AG04450 (cell line): ENCODE data around the gene NXPH4. TPM values are rescaled to one million over a fixed set of nuclear protein-coding genes. Genes with fewer than 3 reads are reported as not detected.

Source experiments
- CTCF ChIA-PET: fragments of 300-600, 350-600 bp; formaldehyde crosslinking; extraction: SDS; loops from one replicate; lab custom pipeline; 2022; ENCODE audit warnings: antibody characterized with exemption, inconsistent platforms; lab: Charles Lee
- POLR2A ChIA-PET: fragments of 350-600 bp; formaldehyde crosslinking; extraction: SDS; loops from one replicate; lab custom pipeline; 2021; ENCODE audit warnings: antibody characterized with exemption, inconsistent platforms; lab: Yijun Ruan, JAX
- DNase-seq: peaks from one replicate; pipeline ENCODE4 v3.0.0-alpha.2; 2011; ENCODE audit warnings: low read depth, low spot score
- H3K27ac ChIP-seq: one replicate; pipeline ENCODE4 v1.5.1; 2012; ENCODE audit warnings: low read depth, low read length, control low read depth
- H3K27me3 ChIP-seq: one replicate; pipeline ENCODE4 v1.6.0; 2012; ENCODE audit warnings: low read length; ENCODE audit not compliant: control insufficient read depth, insufficient read depth
- H3K4me3 ChIP-seq: 2 replicates; pipeline ENCODE4 v1.5.1; 2011; ENCODE audit warnings: mild to moderate bottlenecking, low read depth, low read length, control low read depth
- H3K9me3 ChIP-seq: 2 replicates; pipeline ENCODE4 v1.5.1; 2012; ENCODE audit warnings: low read length; ENCODE audit not compliant: control insufficient read depth, insufficient read depth
- polyA plus RNA-seq: library from polyadenylated mRNA; depleted of rRNA; stranded (reverse); fragments of >200 nt; gene quantifications from 2 replicates; pipeline ENCODE4 v1.2.3, GENCODE V29; 2011
- TF ChIP-seq, protein P1 (sequence below): IDR thresholded peaks from 2 replicates; pipeline ENCODE4 v1.5.1; 2011; ENCODE audit warnings: low read depth, low read length, control low read depth, inconsistent platforms

The NXPH4 gene
- polyA plus RNA-seq, 1 experiment = 0.79 TPM

DNA sequence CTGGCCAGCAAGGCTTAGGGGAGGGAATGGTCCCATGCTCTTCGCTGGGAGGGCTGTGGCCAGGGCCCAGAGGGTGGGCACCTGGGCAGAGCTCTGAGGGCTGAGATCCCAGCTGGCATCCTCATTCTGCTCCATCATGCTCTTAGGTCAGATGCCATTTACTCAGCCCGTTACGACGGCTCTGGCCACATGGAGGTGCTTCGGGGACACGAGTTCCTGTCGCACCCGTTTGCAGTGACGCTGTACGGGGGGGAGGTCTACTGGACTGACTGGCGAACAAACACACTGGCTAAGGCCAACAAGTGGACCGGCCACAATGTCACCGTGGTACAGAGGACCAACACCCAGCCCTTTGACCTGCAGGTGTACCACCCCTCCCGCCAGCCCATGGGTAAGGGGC lies 38.4 kb upstream of the NXPH4 start:
- Histone ChIP-seq H3K27me3 (no peaks in the 10 kb centered on the region), H3K9me3 (no peaks in the 10 kb centered on the region), H3K4me3 (no peak overlapping the region), H3K27ac (peak overlapping the region; percentile 11)
- no peak for DNase-seq
- TF ChIP-seq, protein P1, sequence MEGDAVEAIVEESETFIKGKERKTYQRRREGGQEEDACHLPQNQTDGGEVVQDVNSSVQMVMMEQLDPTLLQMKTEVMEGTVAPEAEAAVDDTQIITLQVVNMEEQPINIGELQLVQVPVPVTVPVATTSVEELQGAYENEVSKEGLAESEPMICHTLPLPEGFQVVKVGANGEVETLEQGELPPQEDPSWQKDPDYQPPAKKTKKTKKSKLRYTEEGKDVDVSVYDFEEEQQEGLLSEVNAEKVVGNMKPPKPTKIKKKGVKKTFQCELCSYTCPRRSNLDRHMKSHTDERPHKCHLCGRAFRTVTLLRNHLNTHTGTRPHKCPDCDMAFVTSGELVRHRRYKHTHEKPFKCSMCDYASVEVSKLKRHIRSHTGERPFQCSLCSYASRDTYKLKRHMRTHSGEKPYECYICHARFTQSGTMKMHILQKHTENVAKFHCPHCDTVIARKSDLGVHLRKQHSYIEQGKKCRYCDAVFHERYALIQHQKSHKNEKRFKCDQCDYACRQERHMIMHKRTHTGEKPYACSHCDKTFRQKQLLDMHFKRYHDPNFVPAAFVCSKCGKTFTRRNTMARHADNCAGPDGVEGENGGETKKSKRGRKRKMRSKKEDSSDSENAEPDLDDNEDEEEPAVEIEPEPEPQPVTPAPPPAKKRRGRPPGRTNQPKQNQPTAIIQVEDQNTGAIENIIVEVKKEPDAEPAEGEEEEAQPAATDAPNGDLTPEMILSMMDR = no peak
- ChIA-PET POLR2A (interaction anchor here (0.5 kb wide), 1 partner anchor 43 kb away, joined by 5 read pairs; no protein-coding TSS in a partner anchor), CTCF (interaction anchor here (0.9 kb wide), 1 partner anchor 53 kb away, joined by 3 read pairs; no protein-coding TSS in a partner anchor)

- TF ChIP-seq, protein P1 = no peak
- ChIA-PET CTCF (interaction anchor here (1.0 to 2.8 kb wide), 2 partner anchors 35 to 56 kb away, joined by 4 to 13 read pairs; no protein-coding TSS in a partner anchor), POLR2A (interaction anchor here (0.6 to 1.4 kb wide), 2 partner anchors 16 to 101 kb away, joined by 3 read pairs; partner anchors contain the start of gene NEMP1)
- no peaks in the 10 kb centered on the region for H3K27me3 ChIP-seq
- no peaks in the 10 kb centered on the region; the same call in 1 of the 2 replicates for H3K9me3 ChIP-seq
- no peak overlapping the region for H3K4me3 ChIP-seq
- no peak overlapping the region for H3K27ac ChIP-seq
- DNase-seq = no peak
Measured at GRCh38 chr12:57179331-57180086, 37.1 kb upstream of the NXPH4 start.

DNA sequence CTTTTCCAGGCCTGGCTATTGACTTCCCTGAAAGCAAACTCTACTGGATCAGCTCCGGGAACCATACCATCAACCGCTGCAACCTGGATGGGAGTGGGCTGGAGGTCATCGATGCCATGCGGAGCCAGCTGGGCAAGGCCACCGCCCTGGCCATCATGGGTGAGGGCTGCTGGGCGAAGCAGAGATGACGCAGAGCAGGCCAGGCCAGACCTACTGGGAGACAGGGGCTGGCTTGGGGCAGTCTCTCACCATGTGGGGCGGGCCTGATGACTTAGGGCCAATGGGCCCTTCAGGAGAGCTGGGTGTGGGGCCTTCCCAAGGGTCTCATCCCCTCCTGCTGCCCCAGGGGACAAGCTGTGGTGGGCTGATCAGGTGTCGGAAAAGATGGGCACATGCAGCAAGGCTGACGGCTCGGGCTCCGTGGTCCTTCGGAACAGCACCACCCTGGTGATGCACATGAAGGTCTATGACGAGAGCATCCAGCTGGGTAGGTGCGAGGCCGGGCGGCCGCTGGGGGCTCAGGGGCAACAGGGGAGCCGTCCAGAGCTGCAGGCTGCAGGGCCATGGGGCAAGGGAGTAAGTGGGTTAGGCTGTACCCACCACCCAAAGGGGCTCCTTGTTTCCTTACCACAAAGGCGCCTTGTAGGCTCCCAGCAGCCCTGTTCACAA lies 36.1 kb upstream of the NXPH4 start:
- H3K4me3 ChIP-seq = no peak overlapping the region
- CTCF ChIA-PET = interaction anchor here (0.8 to 2.8 kb wide), 3 partner anchors 8 to 57 kb away, joined by 4 to 13 read pairs (median 4); no protein-coding TSS in a partner anchor
- no peaks in the 10 kb centered on the region for H3K27me3 ChIP-seq
- no peaks in the 10 kb centered on the region; the same call in 1 of the 2 replicates for H3K9me3 ChIP-seq
- no peak for DNase-seq
- TF ChIP-seq, protein P1 = no peak
- H3K27ac ChIP-seq = peak overlapping the region; percentile 11
- POLR2A ChIA-PET = interaction anchor here (0.6 to 1.4 kb wide), 3 partner anchors 17 to 102 kb away, joined by 3 read pairs; partner anchors contain the start of genes NEMP1 and SHMT2

GRCh38 chr12:57181072-57181471 lies 35.5 kb upstream of the NXPH4 start:
- no peak for DNase-seq
- Histone ChIP-seq H3K27me3 (no peaks in the 10 kb centered on the region), H3K4me3 (no peak overlapping the region), H3K27ac (no peak overlapping the region), H3K9me3 (no peaks in the 10 kb centered on the region; the same call in 1 of the 2 replicates)
- TF ChIP-seq, protein P1 = no peak
- ChIA-PET POLR2A (interaction anchor here (1.0 to 1.4 kb wide), 2 partner anchors 49 to 102 kb away, joined by 3 read pairs; partner anchors contain the start of genes NEMP1 and SHMT2), CTCF (interaction anchor here (0.8 to 2.8 kb wide), 3 partner anchors 9 to 112 kb away, joined by 4 to 13 read pairs (median 6); no protein-coding TSS in a partner anchor)
